ENCODE measurements around the gene LAMB2.

DNA sequence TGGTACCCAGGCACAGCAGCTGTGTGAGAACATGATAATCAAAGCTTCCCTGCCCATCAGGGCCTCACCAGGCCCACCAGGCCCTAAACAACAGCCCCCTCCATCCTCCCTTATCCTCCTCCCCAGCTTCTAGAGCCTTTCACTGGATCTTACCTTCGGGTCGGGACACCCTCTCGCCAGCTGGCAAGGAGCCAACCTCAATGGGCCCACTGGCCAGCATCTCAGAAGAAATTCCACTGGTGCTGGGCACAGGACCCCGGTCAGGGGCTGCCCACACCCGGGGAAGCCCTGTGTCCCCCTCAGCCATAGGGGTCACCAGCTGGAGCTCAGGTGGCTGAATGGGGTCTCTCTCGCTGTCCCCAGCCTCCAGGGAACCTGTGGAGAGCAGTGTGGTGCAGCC, 21.5 kb downstream of the LAMB2 start:
- TF ChIP-seq, protein P1, sequence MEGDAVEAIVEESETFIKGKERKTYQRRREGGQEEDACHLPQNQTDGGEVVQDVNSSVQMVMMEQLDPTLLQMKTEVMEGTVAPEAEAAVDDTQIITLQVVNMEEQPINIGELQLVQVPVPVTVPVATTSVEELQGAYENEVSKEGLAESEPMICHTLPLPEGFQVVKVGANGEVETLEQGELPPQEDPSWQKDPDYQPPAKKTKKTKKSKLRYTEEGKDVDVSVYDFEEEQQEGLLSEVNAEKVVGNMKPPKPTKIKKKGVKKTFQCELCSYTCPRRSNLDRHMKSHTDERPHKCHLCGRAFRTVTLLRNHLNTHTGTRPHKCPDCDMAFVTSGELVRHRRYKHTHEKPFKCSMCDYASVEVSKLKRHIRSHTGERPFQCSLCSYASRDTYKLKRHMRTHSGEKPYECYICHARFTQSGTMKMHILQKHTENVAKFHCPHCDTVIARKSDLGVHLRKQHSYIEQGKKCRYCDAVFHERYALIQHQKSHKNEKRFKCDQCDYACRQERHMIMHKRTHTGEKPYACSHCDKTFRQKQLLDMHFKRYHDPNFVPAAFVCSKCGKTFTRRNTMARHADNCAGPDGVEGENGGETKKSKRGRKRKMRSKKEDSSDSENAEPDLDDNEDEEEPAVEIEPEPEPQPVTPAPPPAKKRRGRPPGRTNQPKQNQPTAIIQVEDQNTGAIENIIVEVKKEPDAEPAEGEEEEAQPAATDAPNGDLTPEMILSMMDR (optimal IDR thresholded peaks at IDR 0.05 in 1 of 3, IDR thresholded peaks at IDR 0.05 in 1 of 3, conservative IDR thresholded peaks at IDR 0.05 in 1 of 3; ENCODE audit: extremely low read depth in 1 of 3, insufficient read depth in 2 of 3, low read length in 3 of 3), result no peak
- no peak for TF ChIP-seq EZH2 (IDR thresholded peaks at IDR 0.05; ENCODE audit: low read length)

Measured in keratinocyte (primary cell).